ENCODE data around the gene RNH1. TPM values are rescaled to one million over a fixed set of nuclear protein-coding genes. Genes with fewer than 3 reads are reported as not detected.

RNH1 gene
- polyA plus RNA-seq, 5 donors, result 63.3 to 130 (median 87.3) TPM

DNA sequence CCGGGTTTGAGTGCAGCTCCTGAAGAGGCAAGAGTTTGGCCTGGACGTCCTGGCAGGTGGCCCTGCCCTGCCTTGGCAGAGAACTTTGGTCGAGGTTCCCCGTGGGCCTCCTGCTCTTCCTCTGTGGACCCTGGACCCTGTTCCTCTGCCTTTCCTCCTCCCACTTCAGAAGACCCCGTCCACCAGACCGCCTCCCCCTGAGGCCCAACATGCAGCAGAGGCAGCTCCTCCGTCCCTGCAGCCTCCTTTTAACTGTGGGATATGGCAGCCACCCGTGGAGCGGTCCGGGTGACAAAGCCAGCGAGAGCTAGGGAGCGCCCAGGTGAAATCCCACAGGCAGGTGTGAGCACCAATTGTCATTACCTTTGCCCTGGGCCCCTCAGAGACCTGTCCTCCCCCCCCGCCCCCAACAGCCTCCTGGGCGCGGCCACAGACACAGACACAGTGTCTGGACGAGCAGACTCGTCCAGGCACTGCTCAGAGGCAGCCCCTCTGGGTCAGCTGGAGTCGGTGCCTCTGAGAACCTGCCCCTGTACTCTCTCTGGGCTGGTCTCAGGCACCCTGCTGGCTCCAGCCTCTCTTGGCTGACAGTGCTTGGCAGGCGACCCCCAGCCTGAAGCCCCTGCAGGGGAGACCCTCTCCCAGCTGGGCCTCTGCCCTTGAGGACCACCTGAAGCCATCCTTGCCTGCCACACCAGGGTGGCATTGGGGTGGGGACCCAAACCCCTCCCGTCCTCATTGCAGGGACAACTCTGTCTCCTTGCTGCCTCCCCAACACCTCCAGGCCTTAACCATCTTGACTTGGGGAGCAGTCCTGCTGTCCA lies 61.1 kb downstream of the RNH1 start:
- DNase-seq, result no peak

Other genes with a start within 250 kb of the RNH1 start
- gene NLRP6, start 228.8 kb downstream of the RNH1 start, polyA plus RNA-seq (ENCODE audit: insufficient read depth in 1 of 5, insufficient read length in 5 of 5, low replicate concordance in 1 of 5), result under 1 TPM in 3 of 5 donors, not detected in 2; 0.04 to 0.07 (median 0.06) TPM
- gene PGGHG, start 218.1 kb downstream of the RNH1 start, polyA plus RNA-seq (ENCODE audit: insufficient read depth in 1 of 5, insufficient read length in 5 of 5, low replicate concordance in 1 of 5), result 10 to 100 TPM; 12.3 to 27.9 (median 18.1) TPM
- gene IFITM5, start 207.7 kb downstream of the RNH1 start, polyA plus RNA-seq (ENCODE audit: insufficient read depth in 1 of 5, insufficient read length in 5 of 5, low replicate concordance in 1 of 5), result under 1 TPM; 0.14 to 0.43 (median 0.33) TPM
- 100 to 1,000 TPM; 108 to 193 (median 143) TPM for gene IFITM2, start 199.4 kb downstream of the RNH1 start, polyA plus RNA-seq (ENCODE audit: insufficient read depth in 1 of 5, insufficient read length in 5 of 5, low replicate concordance in 1 of 5)
- 10 to 100 TPM in 4 of 5 donors, 1 to 10 TPM in 1; 9.3 to 14.1 (median 13.2) TPM for gene IFITM1, start 193.2 kb downstream of the RNH1 start, polyA plus RNA-seq (ENCODE audit: insufficient read depth in 1 of 5, insufficient read length in 5 of 5, low replicate concordance in 1 of 5)
- gene IFITM3, start 186.4 kb downstream of the RNH1 start, polyA plus RNA-seq (ENCODE audit: insufficient read depth in 1 of 5, insufficient read length in 5 of 5, low replicate concordance in 1 of 5), result 100 to 1,000 TPM; 255 to 655 (median 324) TPM
- gene B4GALNT4, start 137.7 kb downstream of the RNH1 start, polyA plus RNA-seq (ENCODE audit: insufficient read depth in 1 of 5, insufficient read length in 5 of 5, low replicate concordance in 1 of 5), result 10 to 100 TPM; 40.1 to 62.6 (median 57.2) TPM
- 10 to 100 TPM in 4 of 5 donors, 1 to 10 TPM in 1; 9.5 to 17.4 (median 13.3) TPM for gene PKP3, start 113.0 kb downstream of the RNH1 start, polyA plus RNA-seq (ENCODE audit: insufficient read depth in 1 of 5, insufficient read length in 5 of 5, low replicate concordance in 1 of 5)
- gene SIGIRR, start 92.2 kb downstream of the RNH1 start, polyA plus RNA-seq (ENCODE audit: insufficient read depth in 1 of 5, insufficient read length in 5 of 5, low replicate concordance in 1 of 5), result 10 to 100 TPM; 19.0 to 44.1 (median 33.8) TPM
- gene ANO9, start 65.2 kb downstream of the RNH1 start, polyA plus RNA-seq (ENCODE audit: insufficient read depth in 1 of 5, insufficient read length in 5 of 5, low replicate concordance in 1 of 5), result 1 to 10 TPM; 4.5 to 9.0 (median 6.8) TPM
- gene PTDSS2, start 57.0 kb downstream of the RNH1 start, polyA plus RNA-seq (ENCODE audit: insufficient read depth in 1 of 5, insufficient read length in 5 of 5, low replicate concordance in 1 of 5), result 10 to 100 TPM; 21.2 to 31.5 (median 25.8) TPM
- gene HRAS, start 28.3 kb upstream of the RNH1 start, polyA plus RNA-seq (ENCODE audit: insufficient read depth in 1 of 5, insufficient read length in 5 of 5, low replicate concordance in 1 of 5), result 10 to 100 TPM; 27.3 to 63.3 (median 38.2) TPM
- 1 to 10 TPM; 2.3 to 5.0 (median 3.3) TPM for gene LRRC56, start 30.3 kb upstream of the RNH1 start, polyA plus RNA-seq (ENCODE audit: insufficient read depth in 1 of 5, insufficient read length in 5 of 5, low replicate concordance in 1 of 5)
- gene LMNTD2, start 53.5 kb upstream of the RNH1 start, polyA plus RNA-seq (ENCODE audit: insufficient read depth in 1 of 5, insufficient read length in 5 of 5, low replicate concordance in 1 of 5), result 1 to 10 TPM; 1.6 to 4.9 (median 2.8) TPM
- gene RASSF7, start 53.7 kb upstream of the RNH1 start, polyA plus RNA-seq (ENCODE audit: insufficient read depth in 1 of 5, insufficient read length in 5 of 5, low replicate concordance in 1 of 5), result 10 to 100 TPM; 16.5 to 41.2 (median 27.6) TPM
- 10 to 100 TPM; 16.0 to 28.3 (median 20.4) TPM for gene PHRF1, start 69.2 kb upstream of the RNH1 start, polyA plus RNA-seq (ENCODE audit: insufficient read depth in 1 of 5, insufficient read length in 5 of 5, low replicate concordance in 1 of 5)
- 10 to 100 TPM in 3 of 5 donors, 1 to 10 TPM in 2; 6.9 to 19.1 (median 11.5) TPM for gene IRF7, start 108.7 kb upstream of the RNH1 start, polyA plus RNA-seq (ENCODE audit: insufficient read depth in 1 of 5, insufficient read length in 5 of 5, low replicate concordance in 1 of 5)
- gene CDHR5, start 117.7 kb upstream of the RNH1 start, polyA plus RNA-seq (ENCODE audit: insufficient read depth in 1 of 5, insufficient read length in 5 of 5, low replicate concordance in 1 of 5), result under 1 TPM; 0.20 to 0.86 (median 0.58) TPM
- 10 to 100 TPM in 1 of 5 donors, 1 to 10 TPM in 4; 1.2 to 14.9 (median 1.7) TPM for gene SCT, start 119.9 kb upstream of the RNH1 start, polyA plus RNA-seq (ENCODE audit: insufficient read depth in 1 of 5, insufficient read length in 5 of 5, low replicate concordance in 1 of 5)
- 1 to 10 TPM in 2 of 5 donors, under 1 TPM in 3; 0.21 to 1.5 (median 0.74) TPM for gene DRD4, start 130.0 kb upstream of the RNH1 start, polyA plus RNA-seq (ENCODE audit: insufficient read depth in 1 of 5, insufficient read length in 5 of 5, low replicate concordance in 1 of 5)
- gene DEAF1, start 188.0 kb upstream of the RNH1 start, polyA plus RNA-seq (ENCODE audit: insufficient read depth in 1 of 5, insufficient read length in 5 of 5, low replicate concordance in 1 of 5), result 10 to 100 TPM; 32.7 to 49.5 (median 37.7) TPM
- 10 to 100 TPM; 23.2 to 35.8 (median 29.9) TPM for gene TMEM80, start 188.6 kb upstream of the RNH1 start, polyA plus RNA-seq (ENCODE audit: insufficient read depth in 1 of 5, insufficient read length in 5 of 5, low replicate concordance in 1 of 5)
- 10 to 100 TPM; 41.3 to 88.7 (median 81.2) TPM for gene EPS8L2, start 199.0 kb upstream of the RNH1 start, polyA plus RNA-seq (ENCODE audit: insufficient read depth in 1 of 5, insufficient read length in 5 of 5, low replicate concordance in 1 of 5)
- gene TALDO1, start 240.2 kb upstream of the RNH1 start, polyA plus RNA-seq (ENCODE audit: insufficient read depth in 1 of 5, insufficient read length in 5 of 5, low replicate concordance in 1 of 5), result 100 to 1,000 TPM; 100 to 129 (median 107) TPM

Measured in right lung (tissue), 5 donors.